ENCODE data around the gene CCSAP.
"Not testable (repeated sequence)": the region's sequence is repeated elsewhere in the genome, so short reads cannot be mapped to it uniquely, and the experiment has no call there.

CCSAP gene

DNA sequence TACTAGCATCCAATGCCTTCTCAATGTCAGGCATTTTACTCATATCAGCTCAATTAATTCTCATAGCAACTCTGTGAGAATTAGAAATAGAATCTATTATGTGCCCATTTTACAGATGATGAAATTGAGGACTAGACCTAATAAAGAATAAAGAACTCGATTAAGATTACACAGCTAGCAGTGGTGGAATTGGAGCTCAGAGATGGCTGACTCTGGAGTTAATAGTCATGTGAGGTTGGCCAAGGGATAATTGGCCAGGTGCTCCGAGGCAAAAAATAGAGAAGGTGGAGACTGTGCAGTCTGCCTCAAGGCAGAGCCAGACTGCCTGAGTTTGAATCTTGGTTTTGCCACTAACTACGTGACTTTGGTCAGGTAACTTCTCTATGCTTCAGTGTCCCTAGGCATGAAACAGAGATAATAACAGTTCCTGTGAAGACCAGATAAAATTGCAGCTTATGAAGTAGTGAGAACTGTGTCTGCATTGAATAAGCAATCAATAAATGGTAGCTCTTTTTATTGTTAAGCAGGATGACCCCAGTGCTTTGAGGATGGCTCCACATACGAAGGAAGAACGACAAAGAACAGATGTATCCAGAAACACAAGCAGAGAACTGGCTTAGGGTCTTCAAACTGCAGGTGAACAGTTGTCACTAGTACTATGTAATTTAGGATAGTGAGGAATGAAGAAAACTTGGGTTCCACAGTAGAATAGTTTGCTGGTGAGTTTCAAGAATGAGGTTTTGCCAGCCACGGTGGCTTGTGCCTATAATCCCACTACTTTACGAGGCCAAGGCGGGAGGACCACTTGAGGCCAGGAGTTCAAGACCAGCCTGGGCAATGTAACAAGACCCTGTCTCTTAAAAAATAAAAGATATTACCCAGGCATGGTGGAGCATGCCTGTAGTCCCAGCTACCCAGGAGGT, 6.9 kb upstream of the CCSAP start:
- peaks cover 47% of the 10 kb centered on the region for H3K27me3 Mint-ChIP-seq
- CTCF ChIA-PET: interaction anchor here (0.9 to 1.3 kb wide), 2 partner anchors 132 to 165 kb away, joined by 3 to 4 read pairs; no protein-coding TSS in a partner anchor
- no peaks in the 10 kb centered on the region for H3K36me3 Mint-ChIP-seq
- no peak overlapping the region for H3K4me3 Mint-ChIP-seq
- DNase-seq: no peak
- H3K27ac Mint-ChIP-seq: no peak overlapping the region
- H3K9me3 Mint-ChIP-seq: peaks cover 3% of the 10 kb centered on the region
- H3K4me1 Mint-ChIP-seq: no peaks in the 10 kb centered on the region

DNA sequence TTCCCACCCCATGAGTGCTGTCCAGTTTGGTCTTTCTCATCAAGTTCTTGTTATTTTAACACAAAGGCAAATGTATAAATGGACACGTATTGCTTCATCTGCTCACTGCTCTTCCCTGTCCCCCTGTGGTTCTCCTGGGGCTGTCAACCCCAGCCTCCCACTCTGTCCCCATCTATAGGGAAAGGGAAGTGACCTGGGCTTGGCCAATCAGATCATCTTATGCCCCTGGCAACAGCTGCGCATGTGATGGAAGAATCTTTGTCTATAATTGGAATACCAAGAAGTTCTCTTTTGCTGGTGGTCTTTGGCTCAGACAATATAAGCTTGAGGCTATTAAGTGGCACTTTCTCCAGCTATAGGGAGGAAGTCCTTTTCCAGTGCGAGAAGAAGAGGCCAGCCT, 4.7 kb upstream of the CCSAP start:
- CTCF ChIA-PET: interaction anchor here (1.0 to 1.3 kb wide), 2 partner anchors 33 to 92 kb away, joined by 3 to 5 read pairs; no protein-coding TSS in a partner anchor
- H3K36me3 Mint-ChIP-seq: no peaks in the 10 kb centered on the region
- H3K27me3 Mint-ChIP-seq: peaks cover 50% of the 10 kb centered on the region
- no peak for DNase-seq
- no peak overlapping the region for H3K27ac Mint-ChIP-seq
- H3K9me3 Mint-ChIP-seq: peaks cover 4% of the 10 kb centered on the region
- no peak overlapping the region for H3K4me3 Mint-ChIP-seq
- H3K4me1 Mint-ChIP-seq: peaks cover 9% of the 10 kb centered on the region

DNA sequence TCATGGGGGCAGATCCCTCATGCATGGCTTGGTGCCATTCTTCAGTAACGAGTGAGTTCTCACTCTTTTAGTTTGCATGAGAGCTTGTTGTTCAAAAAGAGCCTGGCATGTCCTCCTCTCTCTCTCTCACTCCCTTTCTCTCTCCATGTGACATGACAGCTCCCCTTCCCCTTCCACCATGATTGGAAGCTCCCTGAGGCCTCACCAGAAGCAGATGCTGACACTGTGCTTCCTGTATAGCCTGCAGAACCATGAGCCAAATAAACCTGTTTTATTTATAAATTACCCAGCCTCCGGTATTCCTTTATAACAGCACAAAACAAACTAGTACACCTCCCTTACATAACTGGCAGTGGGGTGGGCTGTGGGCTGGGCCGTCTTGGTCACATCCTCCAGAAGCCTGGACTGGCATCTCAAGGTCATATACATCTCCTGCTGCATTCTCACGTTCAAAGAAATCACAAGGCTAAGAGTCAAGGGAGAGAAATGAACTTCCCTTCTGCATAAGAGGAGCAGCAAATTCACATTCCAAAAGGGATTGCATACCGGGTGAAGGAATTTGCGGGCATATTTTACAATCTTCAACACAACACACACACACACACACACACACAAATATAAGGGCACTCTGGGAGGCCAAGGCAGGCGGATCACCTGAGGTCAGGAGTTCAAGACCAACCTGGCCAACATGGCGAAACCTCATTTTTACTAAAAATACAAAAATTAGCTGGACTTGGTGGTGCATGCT, 2.3 kb upstream of the CCSAP start:
- peaks cover 41% of the 10 kb centered on the region for H3K27me3 Mint-ChIP-seq
- DNase-seq: no peak
- peaks cover 4% of the 10 kb centered on the region for H3K9me3 Mint-ChIP-seq
- no peak overlapping the region for H3K4me3 Mint-ChIP-seq
- peaks cover 10% of the 10 kb centered on the region for H3K36me3 Mint-ChIP-seq
- H3K4me1 Mint-ChIP-seq: peaks cover 23% of the 10 kb centered on the region
- CTCF ChIA-PET: no interaction called here
- no peak overlapping the region for H3K27ac Mint-ChIP-seq

DNA sequence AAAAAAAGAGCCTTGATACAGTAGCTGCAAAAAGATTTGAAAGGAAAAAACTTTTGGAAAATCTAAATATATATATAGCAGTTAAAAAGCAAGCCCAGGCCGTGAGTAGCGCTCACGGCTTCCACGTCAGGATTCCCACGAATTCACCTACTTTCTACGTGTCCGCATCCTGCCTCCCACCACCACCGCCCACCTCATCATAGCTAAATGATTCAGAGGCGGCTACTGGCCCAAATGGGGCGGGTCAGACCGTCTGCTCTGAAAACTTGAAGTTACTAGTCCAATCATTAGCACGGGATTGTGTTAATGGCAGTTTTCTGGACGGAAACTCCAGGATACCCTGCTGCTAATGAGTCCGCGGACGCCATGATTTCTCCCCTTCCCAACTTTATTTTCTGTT, 1.3 kb upstream of the CCSAP start:
- no peak overlapping the region for H3K27ac Mint-ChIP-seq
- peaks cover 38% of the 10 kb centered on the region for H3K27me3 Mint-ChIP-seq
- DNase-seq: no peak
- CTCF ChIA-PET: no interaction called here
- H3K36me3 Mint-ChIP-seq: peaks cover 13% of the 10 kb centered on the region
- H3K9me3 Mint-ChIP-seq: peaks cover 4% of the 10 kb centered on the region
- peaks cover 33% of the 10 kb centered on the region for H3K4me1 Mint-ChIP-seq
- H3K4me3 Mint-ChIP-seq: peak overlapping the region; percentile 74

- Mint-ChIP-seq H3K27me3 (peaks cover 25% of the 10 kb centered on the region), H3K4me1 (peaks cover 54% of the 10 kb centered on the region), H3K36me3 (peaks cover 19% of the 10 kb centered on the region)
These were observed 832 bp downstream of the CCSAP start for GRCh38 chr1:229341774-229342655.

DNA sequence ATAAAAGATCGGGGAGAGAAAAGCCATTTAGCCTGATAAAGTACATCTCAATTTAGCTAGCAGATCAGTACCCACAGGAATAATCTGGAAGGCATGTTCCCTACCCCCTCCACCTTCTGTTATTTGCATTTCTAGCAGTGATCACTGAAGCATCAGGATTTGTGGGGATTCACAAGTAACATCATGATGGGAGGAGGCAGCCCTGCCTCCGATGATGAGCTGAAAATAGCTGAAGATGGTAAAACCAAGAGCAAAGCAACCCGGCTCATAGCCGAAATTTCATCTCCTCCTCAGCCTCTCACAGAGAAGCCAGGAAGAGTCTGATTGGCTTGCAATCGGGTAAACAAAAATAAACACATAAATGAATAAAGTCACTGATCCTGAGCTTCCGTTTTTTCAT, 2.4 kb downstream of the CCSAP start:
- DNase-seq: no peak
- Mint-ChIP-seq H3K4me3 (peak overlapping the region; percentile 74), H3K27me3 (peaks cover 10% of the 10 kb centered on the region), H3K27ac (peak overlapping the region; percentile 25), H3K9me3 (peaks cover 4% of the 10 kb centered on the region), H3K36me3 (peaks cover 21% of the 10 kb centered on the region), H3K4me1 (peaks cover 57% of the 10 kb centered on the region)
- CTCF ChIA-PET: no interaction called here

More at GRCh38 chr1:229341774-229342655, 832 bp downstream of the CCSAP start:
- H3K27ac Mint-ChIP-seq: peak overlapping the region; percentile 89
- peak overlapping the region; percentile 74 for H3K4me3 Mint-ChIP-seq
- DNase-seq: peak; percentile 89
- CTCF ChIA-PET: interaction anchor here (0.9 kb wide), 1 partner anchor 10 kb away, joined by 3 read pairs; no protein-coding TSS in a partner anchor
- peaks cover 4% of the 10 kb centered on the region for H3K9me3 Mint-ChIP-seq

GRCh38 chr1:229339520-229339919, 3.3 kb downstream of the CCSAP start:
- H3K36me3 Mint-ChIP-seq: peaks cover 28% of the 10 kb centered on the region
- CTCF ChIA-PET: no interaction called here

DNA sequence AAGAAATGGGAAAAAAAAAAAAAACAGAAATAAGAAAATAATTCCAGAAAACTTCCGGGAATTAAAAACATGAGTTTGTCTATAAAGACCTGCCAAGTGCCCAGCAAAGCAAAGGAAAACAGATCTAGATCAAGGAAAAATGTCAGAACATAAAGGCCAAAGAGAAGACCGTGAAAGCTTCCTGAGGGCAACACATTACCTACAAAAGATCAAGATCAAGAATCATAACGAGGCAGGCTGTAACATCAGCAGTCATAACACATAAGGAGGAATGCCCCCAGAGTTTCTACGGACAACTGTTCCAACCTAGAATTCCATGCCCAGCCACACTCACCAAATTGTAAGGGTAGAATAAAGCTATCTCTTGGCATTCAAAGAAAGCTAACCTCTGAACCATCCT, 3.8 kb downstream of the CCSAP start:
- peaks cover 53% of the 10 kb centered on the region for H3K4me1 Mint-ChIP-seq
- CTCF ChIA-PET: interaction anchor here (0.8 kb wide), 1 partner anchor 674 kb away, joined by 3 read pairs; no protein-coding TSS in a partner anchor

More at GRCh38 chr1:229339520-229339919, 3.3 kb downstream of the CCSAP start:
- Mint-ChIP-seq H3K27me3 (peaks cover under 1% of the 10 kb centered on the region), H3K4me1 (peaks cover 57% of the 10 kb centered on the region), H3K4me3 (peak overlapping the region; percentile 1), H3K27ac (no peak overlapping the region), H3K9me3 (peaks cover 3% of the 10 kb centered on the region)
- DNase-seq: no peak

DNA sequence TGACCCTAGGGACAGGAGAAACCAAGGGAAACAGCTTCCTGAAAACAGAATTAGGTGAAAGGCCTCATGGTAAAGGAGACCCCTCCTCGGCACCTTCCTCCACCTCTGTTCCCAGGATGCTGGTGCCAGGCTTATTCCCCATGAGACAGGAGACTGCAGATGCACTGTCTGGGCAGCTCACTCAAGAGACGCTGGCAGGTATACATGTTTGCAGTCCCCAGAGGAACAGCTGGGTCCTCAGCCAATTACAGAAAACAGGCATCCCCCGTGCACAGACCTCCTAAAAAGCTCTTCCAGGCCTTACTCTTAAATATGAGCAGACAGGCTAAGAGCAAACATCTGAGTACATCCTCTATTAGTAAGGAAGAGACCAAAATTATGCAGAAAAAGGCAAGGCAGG, 6.5 kb downstream of the CCSAP start:
- Mint-ChIP-seq H3K4me3 (no peak overlapping the region), H3K27ac (no peak overlapping the region), H3K4me1 (peaks cover 44% of the 10 kb centered on the region), H3K27me3 (no peaks in the 10 kb centered on the region), H3K9me3 (peaks cover 6% of the 10 kb centered on the region), H3K36me3 (peaks cover 30% of the 10 kb centered on the region)
- DNase-seq: no peak
- CTCF ChIA-PET: interaction anchor here (1.1 kb wide), 1 partner anchor 27 kb away, joined by 3 read pairs; no protein-coding TSS in a partner anchor

More for the DNA sequence above, 3.8 kb downstream of the CCSAP start:
- H3K27ac Mint-ChIP-seq: no peak overlapping the region
- peaks cover 6% of the 10 kb centered on the region for H3K9me3 Mint-ChIP-seq
- peaks cover 32% of the 10 kb centered on the region for H3K36me3 Mint-ChIP-seq
- H3K4me3 Mint-ChIP-seq: no peak overlapping the region
- no peak for DNase-seq
- no peaks in the 10 kb centered on the region for H3K27me3 Mint-ChIP-seq

DNA sequence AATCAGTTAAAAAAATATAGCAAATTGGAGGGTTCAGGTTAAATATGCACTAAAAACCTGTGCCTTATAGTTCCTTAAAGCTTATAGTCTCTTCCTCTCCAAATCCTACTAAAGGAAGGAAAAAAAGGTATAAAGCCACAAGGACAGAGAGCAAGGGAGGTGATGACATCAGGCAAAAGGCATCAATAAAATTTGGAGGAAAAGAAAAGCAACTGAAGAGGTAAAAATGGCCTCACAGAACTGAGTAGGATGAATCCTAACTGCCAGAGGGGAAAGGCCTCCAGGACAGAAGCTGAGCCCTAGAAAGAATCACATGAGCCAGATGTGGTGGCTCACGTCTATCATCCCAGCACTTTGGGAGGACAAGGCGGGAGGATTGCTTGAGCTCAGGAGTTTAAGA, 8.1 kb downstream of the CCSAP start:
- Mint-ChIP-seq H3K9me3 (peaks cover 6% of the 10 kb centered on the region), H3K4me1 (peaks cover 30% of the 10 kb centered on the region), H3K36me3 (peaks cover 23% of the 10 kb centered on the region), H3K27ac (no peak overlapping the region), H3K27me3 (no peaks in the 10 kb centered on the region), H3K4me3 (no peak overlapping the region)
- DNase-seq: no peak
- CTCF ChIA-PET: no interaction called here

GRCh38 chr1:229334269-229334668, 8.6 kb downstream of the CCSAP start:
- Mint-ChIP-seq H3K36me3 (peaks cover 22% of the 10 kb centered on the region), H3K4me1 (peaks cover 25% of the 10 kb centered on the region), H3K4me3 (no peak overlapping the region), H3K27me3 (no peaks in the 10 kb centered on the region), H3K9me3 (peaks cover 6% of the 10 kb centered on the region), H3K27ac (no peak overlapping the region)
- CTCF ChIA-PET: no interaction called here
- no peak for DNase-seq

GRCh38 chr1:229328598-229329362, 14.1 kb downstream of the CCSAP start:
- CTCF ChIA-PET: no interaction called here
- Mint-ChIP-seq H3K36me3 (peaks cover 42% of the 10 kb centered on the region), H3K4me1 (peaks cover 29% of the 10 kb centered on the region), H3K27ac (peak overlapping the region; percentile 79), H3K9me3 (no peaks in the 10 kb centered on the region), H3K4me3 (no peak overlapping the region), H3K27me3 (no peaks in the 10 kb centered on the region)
- no peak for DNase-seq

GRCh38 chr1:229327765-229328164, 15.1 kb downstream of the CCSAP start:
- peaks cover 29% of the 10 kb centered on the region for H3K4me1 Mint-ChIP-seq
- not testable (repeated sequence) for DNase-seq, H3K9me3 Mint-ChIP-seq, H3K27me3 Mint-ChIP-seq, H3K4me3 Mint-ChIP-seq, H3K27ac Mint-ChIP-seq
- CTCF ChIA-PET: interaction anchor here (0.7 kb wide), 1 partner anchor 427 kb away, joined by 3 read pairs; no protein-coding TSS in a partner anchor
- peaks cover 47% of the 10 kb centered on the region for H3K36me3 Mint-ChIP-seq

Measured in activated naive CD4-positive, alpha-beta T cell treated with anti-CD3 and anti-CD28 coated beads, Interleukin-2, amount 10 ng/mL, durations not matched to agents 7 days and 5 days (primary cell).